ENCODE data around the gene SPTBN1.
A peak's percentile ranks its signal among the peaks of the same experiment; 100 is the strongest.

SPTBN1 gene

DNA sequence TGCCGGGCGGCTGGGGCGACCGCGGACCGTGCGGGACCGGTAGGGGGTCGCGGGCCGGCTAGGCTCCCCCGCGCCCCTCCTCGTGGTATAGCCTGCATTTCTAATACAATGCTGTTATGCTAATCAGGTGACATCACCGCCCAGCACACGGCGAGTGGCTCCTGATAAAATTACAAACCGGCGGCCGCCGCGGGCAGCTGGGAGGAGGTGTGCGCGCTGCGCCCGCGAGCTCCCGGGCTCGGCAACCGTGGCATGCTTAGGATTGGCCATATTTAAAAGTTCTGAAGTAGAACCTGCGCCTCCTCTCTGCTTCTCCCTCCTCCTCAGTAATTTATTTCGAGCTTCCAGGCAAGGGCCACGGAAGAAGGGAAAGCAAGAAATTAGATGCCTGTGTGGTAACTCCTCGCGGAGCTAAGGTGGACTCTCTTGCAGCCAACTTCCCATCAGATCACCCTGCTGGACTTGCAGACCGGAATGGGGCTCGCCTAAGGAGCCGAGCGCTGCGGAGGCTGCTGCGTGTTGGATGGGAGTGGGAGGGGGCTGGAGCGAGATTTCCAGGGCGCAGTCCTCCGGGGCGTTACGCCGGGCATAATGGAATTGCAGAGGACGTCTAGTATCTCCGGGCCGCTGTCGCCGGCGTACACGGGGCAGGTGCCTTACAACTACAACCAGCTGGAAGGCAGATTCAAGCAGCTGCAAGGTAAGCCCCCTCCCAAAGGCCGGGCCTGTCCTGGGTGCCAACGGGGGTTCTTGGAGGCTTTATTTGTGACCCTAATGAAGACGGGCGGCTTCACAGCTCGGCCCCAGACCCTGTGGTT is 102.3 kb downstream of the SPTBN1 start:
- DNase-seq, result peak; percentile 65

DNA sequence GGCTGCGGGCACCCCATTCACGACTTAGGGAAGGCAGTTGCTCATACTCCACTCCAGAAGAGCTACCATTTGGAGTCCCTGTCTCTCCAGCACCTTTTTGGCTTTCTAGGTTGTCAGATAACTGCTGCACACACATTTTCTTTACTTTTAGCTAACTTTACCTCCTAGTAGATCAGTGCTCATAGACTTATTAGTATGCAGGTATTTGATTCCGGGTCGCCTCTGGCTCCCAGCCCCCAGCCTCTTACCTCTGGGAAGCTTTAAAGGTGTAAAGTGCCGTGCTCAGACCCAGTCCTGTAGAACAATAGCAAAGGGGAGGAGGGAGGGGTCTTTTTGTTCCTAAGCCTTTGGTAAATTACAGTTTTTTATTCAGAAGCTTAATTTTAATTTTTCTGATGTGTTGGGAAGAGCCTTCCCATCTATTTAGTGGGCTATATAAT is 102.9 kb downstream of the SPTBN1 start:
- no peak for DNase-seq

DNA sequence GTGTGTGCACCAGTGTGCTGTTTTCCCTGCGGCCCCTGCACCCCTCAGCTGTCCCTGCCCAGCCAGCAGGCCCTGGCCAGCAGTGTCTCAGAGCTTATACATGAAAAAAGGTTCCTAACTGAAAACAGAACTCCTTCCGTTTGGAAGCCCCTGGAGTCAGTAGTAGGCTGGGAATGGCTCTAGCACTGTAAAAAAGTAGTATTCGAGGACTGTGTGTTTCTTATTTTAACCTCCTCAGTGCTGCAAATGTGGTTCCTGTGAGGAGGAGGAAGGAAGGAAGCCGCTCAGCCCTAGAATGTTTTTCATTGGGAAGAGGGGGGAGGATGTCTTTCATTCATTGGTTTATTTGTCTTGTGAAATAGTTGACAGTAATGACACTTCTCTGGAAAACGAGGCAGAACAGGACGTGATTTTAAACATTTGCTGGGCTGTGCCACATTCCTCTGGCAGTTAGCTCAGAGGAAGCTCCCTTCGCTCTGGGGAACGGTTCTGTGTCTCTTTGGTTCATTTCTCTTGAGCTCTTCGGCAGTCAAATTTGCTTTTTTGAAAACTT is 103.5 kb downstream of the SPTBN1 start:
- DNase-seq, result no peak

- peak; percentile 48 for DNase-seq
These were observed 104.2 kb downstream of the SPTBN1 start for GRCh38 chr2:54560146-54560881.

- DNase-seq, result no peak
These were observed 104.9 kb downstream of the SPTBN1 start for GRCh38 chr2:54561010-54561409.

- no peak for DNase-seq
These were observed 108.3 kb downstream of the SPTBN1 start for GRCh38 chr2:54564439-54564838.

- DNase-seq, result no peak
These were observed 109.4 kb downstream of the SPTBN1 start for GRCh38 chr2:54565551-54565950.

- no peak for DNase-seq
These were observed 110.8 kb downstream of the SPTBN1 start for GRCh38 chr2:54566896-54567295.

GRCh38 chr2:54568876-54569321 is 112.8 kb downstream of the SPTBN1 start:
- no peak for DNase-seq

GRCh38 chr2:54569745-54570301 is 113.7 kb downstream of the SPTBN1 start:
- no peak for DNase-seq

DNA sequence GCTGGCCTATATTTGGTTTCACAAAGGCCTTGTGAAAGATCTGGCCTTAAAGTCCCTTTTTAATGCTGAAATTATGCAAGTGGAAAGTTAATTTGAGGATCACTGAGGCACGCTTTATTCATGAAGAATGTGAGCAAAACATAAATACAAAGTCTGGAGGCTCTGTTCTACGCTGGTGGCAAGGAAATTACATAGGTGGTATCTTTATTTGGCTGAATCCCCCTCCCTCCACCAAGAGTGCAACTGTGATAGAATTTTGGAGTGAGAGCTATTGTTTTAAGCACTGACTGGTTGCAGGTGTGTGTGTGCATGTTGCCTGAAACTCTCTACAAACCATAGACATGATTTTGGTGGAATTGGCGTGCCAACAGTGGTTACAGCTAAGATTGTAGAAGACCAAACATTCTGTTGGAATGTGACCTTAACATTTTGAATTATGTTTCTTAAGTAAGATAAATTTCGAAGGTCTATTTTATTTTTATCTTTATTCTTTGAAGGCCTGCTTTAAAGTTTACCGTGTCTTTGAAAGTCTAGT is 114.3 kb downstream of the SPTBN1 start:
- DNase-seq, result no peak

GRCh38 chr2:54570925-54571694 is 115.0 kb downstream of the SPTBN1 start:
- DNase-seq, result peak; percentile 63

DNA sequence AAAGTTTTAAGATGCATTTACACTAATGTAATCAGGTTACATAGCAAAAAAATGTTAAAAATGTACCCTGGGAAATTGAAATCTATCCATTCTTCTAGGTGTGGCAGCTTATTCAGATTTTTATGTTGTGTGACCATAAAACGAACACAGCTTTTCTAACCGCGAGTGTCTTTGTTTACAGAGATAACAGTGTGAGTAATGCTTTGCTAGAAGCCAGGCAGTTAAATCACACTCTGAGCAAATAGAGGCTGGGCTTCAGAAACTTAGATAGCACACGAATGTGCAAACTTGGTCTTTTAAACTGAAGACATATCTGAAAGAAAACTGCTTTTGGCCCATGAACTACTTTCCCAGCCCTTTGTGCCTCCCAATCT is 116.1 kb downstream of the SPTBN1 start:
- peak; percentile 40 for DNase-seq

- peak; percentile 52 for DNase-seq
These were observed 116.8 kb downstream of the SPTBN1 start for GRCh38 chr2:54572636-54573536.

DNA sequence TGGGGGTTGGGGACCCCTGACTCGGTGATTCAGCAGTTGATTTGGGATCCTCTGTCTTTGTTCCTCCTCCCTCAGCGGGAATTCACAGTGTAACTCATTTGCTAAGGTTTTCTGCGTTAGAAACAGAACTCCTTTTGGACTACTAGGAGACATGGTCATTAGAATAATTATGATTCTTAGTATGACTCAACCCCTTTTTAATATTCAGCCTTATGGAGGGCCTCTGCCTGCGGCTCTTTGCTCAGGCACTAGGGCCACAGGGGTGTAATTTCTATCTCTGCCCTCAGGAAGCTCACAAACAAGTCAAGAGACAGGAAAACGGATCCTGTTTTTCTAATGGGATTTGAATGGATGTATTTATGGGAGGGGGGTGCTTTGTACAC is 117.4 kb downstream of the SPTBN1 start:
- DNase-seq, result no peak

GRCh38 chr2:54574107-54574859 is 118.2 kb downstream of the SPTBN1 start:
- peak; percentile 77 for DNase-seq

- no peak for DNase-seq
These were observed 118.7 kb downstream of the SPTBN1 start for GRCh38 chr2:54574860-54575247.

DNA sequence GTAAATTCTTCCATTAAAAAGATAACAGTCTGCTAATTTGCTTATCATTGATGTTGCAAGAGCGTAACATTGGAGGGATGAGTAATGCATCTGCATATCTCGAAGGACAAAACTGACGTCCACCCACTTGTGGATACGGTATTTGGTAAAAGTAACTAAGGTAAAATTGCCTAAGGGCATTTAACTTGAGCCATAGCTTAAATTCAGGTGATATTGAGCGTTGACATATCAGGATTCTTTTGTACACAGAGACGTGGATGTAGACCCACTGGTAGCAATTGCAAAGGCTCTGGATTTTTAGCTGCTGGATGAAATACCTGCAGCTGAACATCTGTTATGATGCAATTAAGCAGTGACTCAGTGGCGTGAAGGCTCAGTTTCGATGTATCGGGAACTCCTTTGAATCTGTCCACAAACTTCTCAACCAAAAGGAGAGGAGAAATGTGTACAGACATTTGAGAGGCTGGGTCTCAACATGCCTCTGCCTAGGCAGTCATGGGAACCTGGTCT is 119.3 kb downstream of the SPTBN1 start:
- no peak for DNase-seq

GRCh38 chr2:54577035-54577434 is 120.9 kb downstream of the SPTBN1 start:
- no peak for DNase-seq

GRCh38 chr2:54577944-54578647 is 122.0 kb downstream of the SPTBN1 start:
- no peak for DNase-seq
